Mesenteric fat pad (tissue), 1 donor: ENCODE measurements around the gene SHLD2. TPM values are rescaled to one million over a fixed set of nuclear protein-coding genes. Genes with fewer than 3 reads are reported as not detected.
"Not testable (repeated sequence)": the region's sequence is repeated elsewhere in the genome, so short reads cannot be mapped to it uniquely, and the experiment has no call there.

ENCODE experiments used
- DNase-seq: peaks from one replicate; pipeline ENCODE4 v3.0.0-alpha.2; 2020; ENCODE audit warnings: low spot score
- total RNA-seq: library from RNA; stranded (reverse); fragmentation: NEBNext Ultra II Directional; extraction: Animal tissue kit (Norgen Biotek cat#: 25700); gene quantifications from one replicate; pipeline ENCODE4 v1.2.1, GENCODE V29; 2021
- donor health status: DM: yes; HTN: yes; CAD: no.

SHLD2 gene
- total RNA-seq, 1 donor from 2014 or later, result 33.0 TPM

GRCh38 chr10:87211848-87212247 lies 116.8 kb downstream of the SHLD2 start:
- not testable (repeated sequence) for DNase-seq

- DNase-seq, result not testable (repeated sequence)
These were observed 118.3 kb downstream of the SHLD2 start for GRCh38 chr10:87213150-87213765.

GRCh38 chr10:87213806-87214205 lies 118.8 kb downstream of the SHLD2 start:
- not testable (repeated sequence) for DNase-seq

GRCh38 chr10:87216120-87216519 lies 121.1 kb downstream of the SHLD2 start:
- not testable (repeated sequence) for DNase-seq

- DNase-seq, result not testable (repeated sequence)
These were observed 124.4 kb downstream of the SHLD2 start for GRCh38 chr10:87219370-87219769.

GRCh38 chr10:87222789-87223188 lies 127.8 kb downstream of the SHLD2 start:
- not testable (repeated sequence) for DNase-seq

GRCh38 chr10:87225148-87225547 lies 130.1 kb downstream of the SHLD2 start, which contains the start of gene NUTM2A:
Gene NUTM2A (plus strand): TSS chr10:87225448. CDS start chr10:87225831, 383 bp downstream.
- DNase-seq, result not testable (repeated sequence)

- DNase-seq, result not testable (repeated sequence)
These were observed 133.2 kb downstream of the SHLD2 start for GRCh38 chr10:87228247-87228646.

- DNase-seq, result not testable (repeated sequence)
These were observed 134.2 kb downstream of the SHLD2 start for GRCh38 chr10:87229211-87229610.

GRCh38 chr10:87234854-87235253 lies 139.8 kb downstream of the SHLD2 start:
- DNase-seq, result not testable (repeated sequence)

- DNase-seq, result not testable (repeated sequence)
These were observed 142.2 kb downstream of the SHLD2 start for GRCh38 chr10:87237244-87237643.

GRCh38 chr10:87239346-87239808 lies 144.4 kb downstream of the SHLD2 start:
- not testable (repeated sequence) for DNase-seq

Other genes with a start within 250 kb of the SHLD2 start
- 78.4 TPM for gene MMRN2, start 137.6 kb upstream of the SHLD2 start, total RNA-seq
- gene SNCG, start 136.6 kb upstream of the SHLD2 start, total RNA-seq, result 265 TPM
- 543 TPM for gene ADIRF, start 126.7 kb upstream of the SHLD2 start, total RNA-seq
- gene FAM25A, start 74.9 kb upstream of the SHLD2 start, total RNA-seq, result not detected
- 127 TPM for gene GLUD1, start 363 bp upstream of the SHLD2 start, total RNA-seq
- gene NUTM2A, start 130.2 kb downstream of the SHLD2 start, total RNA-seq, result 1.1 TPM